GM12801 (cell line): ENCODE measurements around the gene LRRC4C.

Source experiments
- TF ChIP-seq, protein P1 (sequence below): IDR thresholded peaks from one replicate; pipeline ENCODE4 v1.5.1; 2011; ENCODE audit warnings: control low read depth; ENCODE audit not compliant: insufficient read length; ENCODE audit errors: extremely low read depth

LRRC4C gene

DNA sequence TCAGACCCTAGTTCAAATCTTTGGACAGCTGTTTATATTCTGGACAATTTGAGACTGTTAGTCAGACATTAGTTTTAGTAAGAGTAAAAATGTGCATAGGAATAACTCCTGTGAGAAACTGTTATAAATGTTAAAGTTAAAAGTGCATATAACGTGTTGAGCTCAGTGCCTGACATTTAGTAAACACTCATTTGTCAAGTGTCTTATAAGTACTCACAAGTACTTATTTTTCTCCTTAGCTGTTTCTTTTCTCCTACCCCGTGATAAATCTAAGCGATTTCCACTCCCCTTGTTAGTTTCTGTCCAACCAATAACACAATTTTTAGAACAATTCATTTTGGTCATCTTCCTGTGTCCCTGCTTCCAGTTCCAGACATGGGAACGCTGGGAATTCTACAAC, 59.3 kb downstream of the LRRC4C start:
- TF ChIP-seq, protein P1, sequence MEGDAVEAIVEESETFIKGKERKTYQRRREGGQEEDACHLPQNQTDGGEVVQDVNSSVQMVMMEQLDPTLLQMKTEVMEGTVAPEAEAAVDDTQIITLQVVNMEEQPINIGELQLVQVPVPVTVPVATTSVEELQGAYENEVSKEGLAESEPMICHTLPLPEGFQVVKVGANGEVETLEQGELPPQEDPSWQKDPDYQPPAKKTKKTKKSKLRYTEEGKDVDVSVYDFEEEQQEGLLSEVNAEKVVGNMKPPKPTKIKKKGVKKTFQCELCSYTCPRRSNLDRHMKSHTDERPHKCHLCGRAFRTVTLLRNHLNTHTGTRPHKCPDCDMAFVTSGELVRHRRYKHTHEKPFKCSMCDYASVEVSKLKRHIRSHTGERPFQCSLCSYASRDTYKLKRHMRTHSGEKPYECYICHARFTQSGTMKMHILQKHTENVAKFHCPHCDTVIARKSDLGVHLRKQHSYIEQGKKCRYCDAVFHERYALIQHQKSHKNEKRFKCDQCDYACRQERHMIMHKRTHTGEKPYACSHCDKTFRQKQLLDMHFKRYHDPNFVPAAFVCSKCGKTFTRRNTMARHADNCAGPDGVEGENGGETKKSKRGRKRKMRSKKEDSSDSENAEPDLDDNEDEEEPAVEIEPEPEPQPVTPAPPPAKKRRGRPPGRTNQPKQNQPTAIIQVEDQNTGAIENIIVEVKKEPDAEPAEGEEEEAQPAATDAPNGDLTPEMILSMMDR, result no peak

DNA sequence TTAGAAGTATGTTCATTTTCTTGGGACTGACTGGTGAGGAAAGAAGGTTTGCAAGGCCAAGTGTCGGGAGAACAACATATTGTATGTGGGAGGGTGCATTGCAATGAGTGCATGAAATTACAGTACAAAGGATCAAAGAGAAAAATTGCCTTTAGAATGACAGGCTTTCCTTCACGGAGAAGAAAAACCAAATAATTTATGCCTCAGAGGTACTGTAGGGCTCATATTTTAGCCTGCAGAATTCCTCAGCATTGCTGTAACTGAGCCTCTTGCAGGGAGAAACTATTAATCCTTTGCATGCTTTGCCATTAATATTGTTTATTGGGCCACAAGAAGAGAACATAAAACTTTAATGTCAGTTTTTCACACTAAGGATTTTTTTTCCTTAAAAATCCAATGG, 60.1 kb downstream of the LRRC4C start:
- TF ChIP-seq, protein P1, result no peak

DNA sequence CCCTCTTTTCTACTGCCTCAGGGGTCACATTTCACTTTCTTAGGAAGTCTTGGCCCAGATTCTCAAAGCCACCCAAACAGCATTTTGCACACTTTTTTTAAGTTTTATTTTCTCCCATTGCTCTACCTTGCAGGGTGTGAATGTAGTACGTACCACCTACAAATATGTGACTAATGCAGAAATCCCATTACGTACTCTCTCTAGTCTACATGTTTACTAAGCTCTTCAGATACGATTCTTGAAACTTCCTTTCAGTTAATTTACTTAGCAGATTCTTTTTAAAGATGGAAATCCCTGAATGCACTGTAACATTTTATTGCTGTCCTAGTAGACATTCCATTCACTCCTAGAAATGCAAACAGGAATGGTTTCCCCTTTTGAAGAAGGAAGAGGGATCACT, 61.3 kb downstream of the LRRC4C start:
- TF ChIP-seq, protein P1, result no peak

DNA sequence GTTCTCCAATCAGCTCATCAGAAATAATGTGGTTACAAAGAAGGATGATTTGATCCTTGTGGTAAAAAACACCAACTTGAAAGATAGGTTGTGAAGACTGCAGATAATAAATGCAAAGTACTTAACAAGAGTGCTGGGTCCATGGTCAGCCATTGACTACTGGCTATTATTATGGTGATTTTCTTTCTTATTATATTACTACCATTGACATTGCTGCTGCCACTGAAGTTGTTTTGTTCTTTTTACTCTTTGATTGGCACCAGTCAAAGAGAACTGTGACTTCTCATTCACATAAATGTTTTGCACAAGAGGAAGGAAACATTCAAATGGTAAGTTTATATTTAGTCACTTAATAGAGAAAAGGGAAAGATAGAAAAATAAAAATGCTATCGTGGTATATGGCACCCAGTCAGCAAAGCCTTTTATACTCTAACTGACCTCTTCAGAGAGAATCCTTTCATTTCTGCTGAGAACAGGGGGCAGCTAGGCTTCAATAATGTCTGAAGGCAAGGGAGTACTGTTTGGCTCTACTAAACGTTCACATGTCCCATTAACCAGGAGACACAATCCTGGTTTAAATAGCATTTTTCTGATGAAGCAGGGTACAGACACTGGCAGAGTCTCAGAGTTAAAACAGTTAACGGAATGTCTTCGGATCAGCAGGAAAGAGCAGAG, 64.8 kb downstream of the LRRC4C start:
- TF ChIP-seq, protein P1, result no peak

DNA sequence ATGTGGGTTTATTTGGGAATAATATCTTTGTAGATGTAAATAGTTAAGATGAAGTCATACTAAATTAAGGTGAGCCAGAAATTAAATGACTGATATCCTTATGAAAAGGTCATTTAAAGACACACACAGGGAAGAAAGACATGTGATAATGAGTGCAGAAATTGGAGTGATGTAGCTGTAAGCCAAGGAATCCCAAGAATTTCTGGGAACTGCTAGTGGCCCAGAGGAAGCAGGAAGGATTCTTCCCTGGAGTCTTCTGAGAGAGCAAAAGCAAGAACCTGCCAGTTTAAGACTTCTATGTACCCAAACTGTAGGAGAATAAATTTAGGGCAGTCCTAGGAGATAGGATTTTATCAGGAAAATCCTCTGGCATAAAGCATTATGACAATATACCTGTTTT, 66.9 kb downstream of the LRRC4C start:
- TF ChIP-seq, protein P1, result no peak

DNA sequence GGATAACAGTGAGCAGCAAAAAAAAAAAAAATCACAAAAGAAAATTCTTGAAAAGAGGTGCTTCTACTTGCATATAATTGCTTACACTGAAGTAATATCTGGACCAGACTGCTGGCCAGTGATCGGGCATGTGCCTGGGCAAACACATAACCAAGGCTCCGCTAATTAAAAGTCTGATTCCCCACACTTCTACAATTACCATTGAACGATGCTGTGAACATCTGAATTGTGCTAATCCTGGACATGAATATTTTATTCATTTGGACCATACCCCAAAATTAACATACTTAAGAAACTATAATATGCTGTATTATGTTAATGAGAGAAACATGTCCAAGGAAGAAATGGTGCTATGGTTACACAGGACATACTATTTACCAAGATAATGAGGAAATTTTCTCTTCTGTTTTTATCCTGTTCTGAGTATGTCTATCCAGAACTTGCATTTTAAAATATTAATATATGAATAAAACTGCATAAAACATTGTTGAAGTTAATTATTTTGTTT, 69.8 kb downstream of the LRRC4C start:
- TF ChIP-seq, protein P1, result no peak

DNA sequence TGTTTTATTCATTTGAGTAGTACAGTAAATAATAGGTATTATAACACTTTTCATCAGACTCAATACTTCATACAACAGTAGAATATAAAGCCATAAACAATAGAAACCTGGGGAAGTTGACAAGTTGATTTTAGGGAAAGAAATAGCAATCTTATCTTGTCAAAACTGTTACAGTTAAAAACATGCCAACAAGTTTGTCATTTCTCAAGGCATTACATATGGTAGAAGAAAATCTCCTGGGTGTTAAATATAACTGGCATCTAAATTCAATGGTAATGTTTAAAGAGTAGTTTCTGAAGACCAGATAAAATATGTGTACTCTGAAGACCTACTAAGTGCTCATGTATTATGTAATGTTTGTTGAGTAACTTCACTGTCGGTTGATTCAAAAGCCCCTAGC, 75.1 kb downstream of the LRRC4C start:
- TF ChIP-seq, protein P1, result no peak
